Right lung (tissue), 5 donors: ENCODE measurements around the gene GALR2. TPM values are rescaled to one million over a fixed set of nuclear protein-coding genes. Genes with fewer than 3 reads are reported as not detected.

ENCODE experiments used
- DNase-seq, 2 donors: peaks; one replicate each; pipeline ENCODE4 v3.0.0-alpha.2; 2013
- polyA plus RNA-seq, 5 donors: library from polyadenylated mRNA; unstranded; fragments of 120-200 nt; gene quantifications; one replicate each; pipeline versions ENCODE4 v1.2.1 to v1.2.3, GENCODE V29; 2013; ENCODE audit warnings: inconsistent platforms in 1 of 5, low replicate concordance in 1 of 5; ENCODE audit not compliant: insufficient read length in 5 of 5, insufficient read depth in 1 of 5

The GALR2 gene
- polyA plus RNA-seq, 5 donors: 0.10 to 0.27 TPM; not detected in 3

- no peak for DNase-seq
Observed at GRCh38 chr17:76092526-76093413, 18.2 kb downstream of the GALR2 start.

DNA sequence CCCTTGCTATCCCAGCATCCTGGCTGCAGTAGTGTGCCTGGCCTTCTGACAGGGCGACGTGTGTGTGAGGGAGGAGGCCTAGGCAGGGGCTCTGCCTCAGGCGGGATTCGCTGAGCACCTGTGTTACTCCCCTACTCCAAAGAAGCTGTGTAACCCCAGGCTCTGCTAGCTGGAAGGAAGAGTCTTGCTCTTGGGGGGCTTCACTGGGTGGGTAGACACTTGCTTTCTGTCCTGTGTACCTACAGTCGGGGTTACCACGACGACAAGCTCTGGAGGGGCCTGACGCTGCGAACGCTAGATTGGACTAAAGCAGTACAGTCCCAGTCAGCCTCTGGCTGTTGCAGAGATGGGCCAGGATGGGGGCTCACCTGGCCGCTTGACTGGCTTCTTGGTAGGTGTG is 19.5 kb downstream of the GALR2 start:
- DNase-seq: no peak

- no peak for DNase-seq
Observed at GRCh38 chr17:76095943-76096342, 21.4 kb downstream of the GALR2 start.

GRCh38 chr17:76097716-76098295 is 23.2 kb downstream of the GALR2 start:
- DNase-seq: no peak

DNA sequence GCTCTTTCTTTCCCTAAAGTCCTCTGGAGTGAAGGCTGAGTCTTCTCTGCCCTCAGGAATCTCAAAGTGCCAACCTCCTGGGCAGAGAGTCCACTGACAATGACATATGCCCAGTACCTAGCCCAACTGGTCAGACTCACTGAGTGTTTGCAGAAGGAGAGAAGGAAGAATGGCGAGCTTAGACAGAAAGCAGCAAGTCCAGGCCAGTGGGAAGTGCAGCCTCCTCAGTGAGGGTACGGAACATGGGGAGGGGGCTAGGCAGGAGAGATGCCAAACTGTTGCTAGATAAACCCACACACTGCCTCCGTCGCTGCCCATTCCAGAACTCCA is 28.3 kb downstream of the GALR2 start:
- no peak for DNase-seq

DNA sequence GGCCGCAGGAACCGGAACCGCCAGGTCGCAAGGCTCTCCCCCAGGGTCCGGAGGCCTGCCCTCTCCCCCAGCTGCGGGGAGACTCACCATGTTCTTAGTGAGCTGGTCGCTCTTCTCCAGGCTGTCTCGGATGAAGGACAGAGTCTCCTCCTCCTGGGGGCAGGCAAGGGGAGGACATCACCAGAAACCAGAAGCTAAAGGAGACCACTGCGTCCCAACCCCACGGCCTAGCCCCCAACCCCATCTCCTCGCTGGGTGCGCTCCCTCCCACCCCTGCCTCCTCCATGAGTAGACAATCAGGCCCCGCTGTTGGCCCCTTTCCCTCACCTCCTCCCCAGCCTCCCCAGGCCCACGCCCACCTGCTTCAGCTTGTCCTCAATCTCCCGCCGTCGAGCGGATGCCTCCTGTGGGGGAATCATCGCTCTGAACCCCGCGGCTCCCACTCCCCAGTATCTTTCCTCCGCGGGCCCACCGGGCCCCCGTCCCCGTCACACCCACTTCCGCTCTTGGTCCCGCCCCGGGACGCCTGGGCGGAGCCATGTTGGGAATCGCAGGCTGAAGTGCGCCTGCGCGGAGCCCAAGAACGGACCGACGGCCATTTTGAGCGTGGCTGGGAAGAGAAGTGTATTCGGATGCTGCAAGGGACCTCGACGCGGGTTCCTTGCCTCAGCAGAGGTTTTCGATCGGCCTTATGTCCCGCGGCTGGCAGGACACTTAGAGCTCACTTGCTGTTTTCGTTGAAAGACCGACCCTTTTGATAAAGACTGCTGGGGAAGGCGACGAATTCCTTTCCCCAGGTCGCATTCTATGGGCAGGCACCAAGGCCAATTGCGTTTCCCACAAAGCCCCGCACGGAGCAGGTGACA is 28.9 kb downstream of the GALR2 start, which contains the start of gene EXOC7:
EXOC7 (minus strand) TSS at position 514 of the 866 bp plus-strand sequence; CDS start at position 419, 95 bp downstream.
- DNase-seq: peak; percentile 95

DNA sequence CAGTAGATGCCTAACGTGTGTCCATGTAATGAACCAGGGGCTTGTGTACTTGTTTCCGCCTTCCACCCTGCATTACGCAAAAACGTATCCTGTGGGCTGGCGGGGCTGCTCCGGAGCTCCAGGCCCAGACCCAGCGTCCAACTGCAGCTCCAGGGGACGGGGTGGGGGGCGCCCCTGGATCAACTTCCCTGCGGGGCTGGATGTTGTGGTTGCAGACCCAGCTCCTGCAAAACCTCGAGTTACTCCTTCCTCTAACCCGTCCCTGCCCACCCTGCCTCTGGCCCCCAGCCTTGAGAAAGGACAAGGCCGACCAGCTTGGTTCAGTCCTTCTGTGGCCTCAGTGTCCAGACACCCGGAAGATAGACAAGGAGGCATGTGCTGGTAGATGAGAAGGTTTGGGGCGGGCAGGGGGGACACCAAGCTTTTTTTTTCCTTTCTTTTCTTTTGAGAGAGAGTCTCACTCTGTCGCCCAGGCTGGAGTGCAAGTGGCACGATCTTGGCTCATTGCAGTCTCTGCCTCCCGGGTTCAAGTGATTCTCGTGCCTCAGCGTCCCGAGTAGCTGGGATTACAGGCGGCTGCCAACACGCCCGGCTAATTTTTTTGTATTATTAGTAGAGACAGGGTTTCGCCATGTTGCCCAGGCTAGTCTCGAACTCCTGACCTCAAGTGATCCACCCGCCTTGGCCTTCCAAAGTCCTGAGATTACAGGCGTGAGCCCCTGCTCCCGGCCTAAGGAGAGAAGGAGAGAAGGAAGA is 29.7 kb downstream of the GALR2 start:
- no peak for DNase-seq

- no peak for DNase-seq
Observed at GRCh38 chr17:76104896-76105231, 30.3 kb downstream of the GALR2 start.

DNA sequence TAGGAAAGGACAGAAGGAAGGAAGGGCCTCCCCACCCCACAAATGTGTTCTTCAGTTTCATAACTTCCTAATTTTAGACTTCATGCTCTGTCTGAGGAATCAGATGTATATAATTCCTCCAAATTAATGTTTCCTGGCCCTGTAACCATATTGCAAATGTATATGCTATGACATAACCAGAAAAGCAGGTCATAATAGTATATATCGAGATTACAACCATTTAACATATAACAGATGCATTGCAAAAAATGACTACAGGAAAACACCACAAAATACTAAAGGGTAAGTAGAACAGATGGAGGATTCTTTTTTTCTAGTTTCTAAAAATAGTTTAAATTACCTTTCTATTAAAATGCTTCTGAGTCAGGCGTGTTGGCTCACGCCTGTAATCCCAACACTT is 32.1 kb downstream of the GALR2 start:
- DNase-seq: no peak

- DNase-seq: no peak
Observed at GRCh38 chr17:76107509-76107908, 32.9 kb downstream of the GALR2 start.

- no peak for DNase-seq
Observed at GRCh38 chr17:76111956-76112355, 37.4 kb downstream of the GALR2 start.

DNA sequence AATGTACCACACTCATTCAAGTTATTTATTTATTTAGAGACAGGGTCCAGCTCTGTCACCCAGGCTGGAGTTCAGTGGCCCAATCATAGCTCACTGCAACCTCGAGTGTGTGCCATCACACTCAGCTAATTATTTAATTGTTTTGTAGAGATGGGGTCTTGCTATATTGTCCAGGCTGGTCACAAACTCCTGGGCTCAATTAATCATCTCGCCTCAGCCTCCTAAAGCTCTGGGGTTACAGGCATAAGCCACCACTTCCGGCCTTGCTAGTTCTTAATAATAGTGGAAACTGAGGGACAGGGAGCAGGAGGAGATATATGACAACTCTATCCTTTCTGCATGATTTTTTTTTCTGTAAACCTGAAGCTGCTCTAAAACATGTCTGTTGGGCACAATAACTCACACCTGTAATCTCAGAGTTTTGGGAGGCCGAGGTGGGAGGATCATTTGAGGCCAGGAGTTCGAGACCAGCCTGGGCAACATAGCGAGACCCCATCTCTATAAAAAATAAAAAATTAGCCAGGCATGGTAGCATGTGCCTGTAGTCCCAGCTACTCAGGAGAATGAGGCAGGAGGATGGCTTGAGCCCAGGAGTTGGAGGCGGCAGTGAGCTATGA is 40.7 kb downstream of the GALR2 start:
- no peak for DNase-seq

DNA sequence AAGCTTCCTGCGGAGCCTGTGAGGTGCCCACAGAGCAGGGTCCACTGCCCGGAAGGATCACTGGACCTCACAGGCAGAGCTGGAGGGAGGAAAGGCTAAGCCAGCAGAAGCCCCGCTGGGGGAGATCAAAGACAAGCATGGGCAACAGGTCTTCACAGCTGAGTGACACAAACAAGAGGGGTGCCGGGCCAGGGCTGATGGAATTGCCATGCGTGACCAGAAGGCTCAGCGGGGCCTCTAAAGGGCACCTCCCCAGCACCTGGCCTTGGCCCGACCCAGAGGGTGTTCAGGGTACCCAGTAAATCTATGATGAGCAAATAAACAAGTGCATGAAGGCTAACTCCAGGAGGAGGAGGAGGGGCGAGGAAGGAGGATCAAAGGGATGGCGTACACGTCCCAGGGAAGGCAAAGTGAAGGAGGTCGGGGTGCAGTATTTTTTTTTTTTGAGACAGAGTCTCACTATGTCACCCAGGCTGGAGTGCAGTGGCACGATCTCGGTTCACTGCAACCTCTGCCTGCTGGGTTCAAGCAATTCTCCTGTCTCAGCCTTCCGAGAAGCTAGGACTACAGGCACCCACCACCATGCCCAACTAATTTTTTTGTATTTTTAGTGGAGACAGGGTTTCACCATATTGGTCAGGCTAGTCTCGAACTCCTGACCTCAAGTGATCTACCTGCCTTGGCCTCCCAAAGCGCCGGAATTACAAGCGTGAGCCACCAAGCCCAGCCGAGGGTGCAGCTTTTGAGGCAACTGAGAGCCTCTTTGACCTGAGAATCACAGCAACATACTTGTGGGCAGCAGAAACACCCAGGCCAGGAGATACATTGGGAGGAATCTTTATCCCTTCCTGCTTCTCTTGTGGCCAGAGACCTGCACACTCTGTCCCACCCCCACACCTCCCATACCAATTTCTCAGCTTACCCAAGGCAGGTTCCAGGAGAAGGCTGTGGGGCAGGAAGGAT is 45.1 kb downstream of the GALR2 start:
- DNase-seq: no peak

GRCh38 chr17:76120658-76121008 is 46.1 kb downstream of the GALR2 start:
- no peak for DNase-seq

GRCh38 chr17:76121932-76122430 is 47.4 kb downstream of the GALR2 start:
- no peak for DNase-seq

DNA sequence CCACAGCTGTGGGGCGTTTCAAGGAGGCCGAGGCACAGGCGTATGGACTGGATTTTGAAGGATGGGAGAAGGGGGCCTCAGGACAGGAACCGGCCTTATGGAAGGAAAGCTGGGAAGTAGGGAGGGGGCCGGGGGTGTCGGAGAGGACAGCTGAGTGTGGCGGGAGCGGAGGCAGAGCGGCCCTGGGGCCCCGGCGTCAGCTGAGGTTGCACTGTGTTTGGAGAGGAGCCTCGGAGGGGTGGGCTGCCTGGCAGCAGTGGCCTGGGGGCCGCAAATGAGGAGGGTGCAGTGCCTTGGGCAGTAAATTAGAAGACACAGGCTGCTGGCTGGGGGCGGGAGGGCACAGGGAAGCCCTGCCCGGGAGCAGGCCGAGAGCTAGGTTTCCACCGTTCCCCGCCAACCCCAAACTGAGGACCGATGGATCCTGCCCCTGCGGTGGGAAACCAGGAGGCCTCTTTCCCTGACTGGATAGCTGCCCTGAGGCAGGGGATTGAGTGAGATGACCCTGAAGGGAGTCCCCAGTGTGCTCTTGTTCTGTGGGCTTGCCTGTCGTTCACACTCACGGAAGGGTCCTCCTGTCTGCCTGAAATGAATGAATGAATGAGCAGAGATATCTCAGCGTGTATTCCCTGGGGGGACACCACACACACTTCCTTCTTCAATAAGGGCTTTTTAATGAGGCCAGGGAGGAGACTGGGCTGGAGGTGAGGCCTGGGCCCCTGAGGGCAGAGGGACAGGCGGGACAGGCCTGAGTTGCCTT is 48.0 kb downstream of the GALR2 start:
- no peak for DNase-seq

GRCh38 chr17:76123191-76123499 is 48.6 kb downstream of the GALR2 start:
- no peak for DNase-seq

DNA sequence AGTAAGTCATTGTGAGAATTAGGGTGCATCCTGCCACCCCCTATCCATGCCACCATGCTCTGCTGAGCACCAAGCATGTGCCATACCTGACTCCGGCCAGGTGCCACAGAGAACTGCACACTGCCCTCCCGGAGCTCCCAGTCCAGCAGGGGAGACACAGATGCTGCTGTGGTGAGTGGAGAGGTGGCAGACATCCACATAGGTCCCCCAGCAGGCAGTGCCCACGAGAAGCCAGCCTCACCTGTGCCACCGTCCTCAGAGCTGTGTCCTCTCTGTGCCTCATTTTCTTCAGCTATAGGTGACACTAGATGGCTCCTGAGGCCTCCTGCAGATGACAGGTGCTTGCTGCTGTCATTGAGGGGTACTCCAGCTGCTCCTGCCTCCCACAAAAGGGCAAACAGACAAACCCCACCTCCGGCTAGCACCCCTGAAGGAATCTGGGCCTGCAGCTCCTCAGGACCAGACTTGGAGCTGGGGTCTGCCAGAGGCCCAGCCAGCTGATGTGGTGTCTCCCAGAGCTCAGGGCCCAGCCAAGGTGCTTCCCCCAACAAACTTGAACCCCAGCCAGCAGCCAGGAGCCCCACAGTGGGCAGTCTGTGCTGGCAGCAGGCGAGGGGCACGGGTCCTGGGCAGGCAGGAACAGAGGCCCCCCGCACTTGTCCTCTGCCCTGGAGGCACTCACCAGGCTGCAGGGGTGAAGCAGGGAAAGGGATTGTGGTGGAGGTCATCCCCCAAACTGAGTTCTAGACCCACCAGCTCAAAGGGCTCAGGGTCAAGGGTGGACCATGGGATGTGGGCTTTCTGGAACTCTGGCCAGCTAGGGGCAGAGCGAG is 49.4 kb downstream of the GALR2 start:
- DNase-seq: no peak
